ENCODE measurements around the gene UPB1. TPM values are rescaled to one million over a fixed set of nuclear protein-coding genes. Genes with fewer than 3 reads are reported as not detected.
"Not testable (repeated sequence)": the region's sequence is repeated elsewhere in the genome, so short reads cannot be mapped to it uniquely, and the experiment has no call there.

UPB1 gene
- total RNA-seq, 2 experiments from 2014 or later = 0.10 TPM; not detected in 1

GRCh38 chr22:24521791-24522245, 26.7 kb downstream of the UPB1 start:
- intact Hi-C loops (cut with micrococcal nuclease) = loop anchor here (1.0 kb wide), 2 partner anchors 101 to 197 kb away; no protein-coding TSS in a partner anchor
- H3K4me1 Mint-ChIP-seq (ENCODE audit: low read depth) = peaks cover 10% of the 10 kb centered on the region
- DNase-seq = peak; percentile 67
- no peak overlapping the region for H3K4me3 Mint-ChIP-seq
- no peak overlapping the region for H3K27ac Mint-ChIP-seq
- no peaks in the 10 kb centered on the region for H3K27me3 Mint-ChIP-seq (ENCODE audit: low read depth)
- no peaks in the 10 kb centered on the region for H3K9me3 Mint-ChIP-seq
- no peaks in the 10 kb centered on the region for H3K36me3 Mint-ChIP-seq (ENCODE audit: low read depth)
- CTCF ChIA-PET = interaction anchor here (0.7 to 2.2 kb wide), 18 partner anchors 9 to 342 kb away, joined by 3 to 16 read pairs (median 3); partner anchors contain the start of gene GUCD1

GRCh38 chr22:24523873-24524272, 28.7 kb downstream of the UPB1 start:
- H3K27me3 Mint-ChIP-seq (ENCODE audit: low read depth) = no peaks in the 10 kb centered on the region
- peaks cover 10% of the 10 kb centered on the region for H3K4me1 Mint-ChIP-seq (ENCODE audit: low read depth)
- H3K36me3 Mint-ChIP-seq (ENCODE audit: low read depth) = no peaks in the 10 kb centered on the region
- no peak overlapping the region for H3K4me3 Mint-ChIP-seq
- no peaks in the 10 kb centered on the region for H3K9me3 Mint-ChIP-seq
- intact Hi-C loops (cut with micrococcal nuclease) = no loop called here
- CTCF ChIA-PET = interaction anchor here (0.9 to 1.4 kb wide), 7 partner anchors 10 to 612 kb away, joined by 3 to 4 read pairs (median 3); no protein-coding TSS in a partner anchor
- no peak overlapping the region for H3K27ac Mint-ChIP-seq
- DNase-seq = no peak

GRCh38 chr22:24525416-24526037, 30.4 kb downstream of the UPB1 start:
- no peaks in the 10 kb centered on the region for H3K27me3 Mint-ChIP-seq (ENCODE audit: low read depth)
- intact Hi-C loops (cut with micrococcal nuclease) = loop anchor here (1.0 to 5.0 kb wide), 4 partner anchors 104 to 333 kb away; no protein-coding TSS in a partner anchor

GRCh38 chr22:24526191-24526590, 31.1 kb downstream of the UPB1 start:
- Mint-ChIP-seq H3K4me3 (no peak overlapping the region), H3K9me3 (no peaks in the 10 kb centered on the region), H3K4me1 (ENCODE audit: low read depth) (peaks cover 10% of the 10 kb centered on the region), H3K27ac (no peak overlapping the region), H3K36me3 (ENCODE audit: low read depth) (no peaks in the 10 kb centered on the region), H3K27me3 (ENCODE audit: low read depth) (no peaks in the 10 kb centered on the region)
- CTCF ChIA-PET = interaction anchor here (0.7 to 2.3 kb wide), 8 partner anchors 11 to 202 kb away, joined by 3 to 10 read pairs (median 4); no protein-coding TSS in a partner anchor
- intact Hi-C loops (cut with micrococcal nuclease) = loop anchor here (5.0 kb wide), 2 partner anchors 231 to 334 kb away; no protein-coding TSS in a partner anchor
- no peak for DNase-seq

More at GRCh38 chr22:24525416-24526037, 30.4 kb downstream of the UPB1 start:
- Mint-ChIP-seq H3K9me3 (no peaks in the 10 kb centered on the region), H3K4me1 (ENCODE audit: low read depth) (peaks cover 10% of the 10 kb centered on the region), H3K36me3 (ENCODE audit: low read depth) (no peaks in the 10 kb centered on the region), H3K27ac (no peak overlapping the region), H3K4me3 (no peak overlapping the region)
- peak; percentile 92 for DNase-seq
- CTCF ChIA-PET = interaction anchor here (0.7 to 2.3 kb wide), 9 partner anchors 11 to 201 kb away, joined by 3 to 10 read pairs (median 3); no protein-coding TSS in a partner anchor

GRCh38 chr22:24529898-24530297, 34.8 kb downstream of the UPB1 start:
- no peak for DNase-seq
- Mint-ChIP-seq H3K27me3 (ENCODE audit: low read depth) (no peaks in the 10 kb centered on the region), H3K36me3 (ENCODE audit: low read depth) (no peaks in the 10 kb centered on the region), H3K4me1 (ENCODE audit: low read depth) (peaks cover 5% of the 10 kb centered on the region), H3K27ac (no peak overlapping the region), H3K9me3 (no peaks in the 10 kb centered on the region), H3K4me3 (no peak overlapping the region)
- CTCF ChIA-PET = interaction anchor here (0.6 to 1.4 kb wide), 7 partner anchors 20 to 154 kb away, joined by 3 to 8 read pairs (median 5); no protein-coding TSS in a partner anchor
- intact Hi-C loops (cut with micrococcal nuclease) = loop anchor here (5.0 kb wide), 2 partner anchors 227 to 338 kb away; no protein-coding TSS in a partner anchor

GRCh38 chr22:24530968-24531367, 35.8 kb downstream of the UPB1 start:
- H3K4me1 Mint-ChIP-seq (ENCODE audit: low read depth); H3K27me3 Mint-ChIP-seq (ENCODE audit: low read depth); H3K4me3 Mint-ChIP-seq; DNase-seq; intact Hi-C loops (cut with micrococcal nuclease); H3K9me3 Mint-ChIP-seq; H3K27ac Mint-ChIP-seq; H3K36me3 Mint-ChIP-seq (ENCODE audit: low read depth): not testable (repeated sequence)
- CTCF ChIA-PET = interaction anchor here (1.1 to 1.9 kb wide), 4 partner anchors 9 to 108 kb away, joined by 3 to 5 read pairs (median 4); no protein-coding TSS in a partner anchor

- CTCF ChIA-PET = interaction anchor here (1.9 kb wide), 1 partner anchor 10 kb away, joined by 5 read pairs; no protein-coding TSS in a partner anchor
- Mint-ChIP-seq H3K36me3 (ENCODE audit: low read depth) (no peaks in the 10 kb centered on the region), H3K4me3 (no peak overlapping the region), H3K9me3 (no peaks in the 10 kb centered on the region), H3K27ac (no peak overlapping the region), H3K27me3 (ENCODE audit: low read depth) (no peaks in the 10 kb centered on the region), H3K4me1 (ENCODE audit: low read depth) (no peaks in the 10 kb centered on the region)
- DNase-seq = no peak
- intact Hi-C loops (cut with micrococcal nuclease) = no loop called here
Measured at GRCh38 chr22:24532075-24532474, 36.9 kb downstream of the UPB1 start.

GRCh38 chr22:24535348-24535747, 40.2 kb downstream of the UPB1 start:
- Mint-ChIP-seq H3K27ac (no peak overlapping the region), H3K4me3 (no peak overlapping the region), H3K36me3 (ENCODE audit: low read depth) (peaks cover 6% of the 10 kb centered on the region), H3K4me1 (ENCODE audit: low read depth) (no peaks in the 10 kb centered on the region), H3K9me3 (no peaks in the 10 kb centered on the region), H3K27me3 (ENCODE audit: low read depth) (no peaks in the 10 kb centered on the region)
- intact Hi-C loops (cut with micrococcal nuclease) = no loop called here
- no peak for DNase-seq
- CTCF ChIA-PET = interaction anchor here (0.6 to 0.7 kb wide), 2 partner anchors 94 to 195 kb away, joined by 3 read pairs; no protein-coding TSS in a partner anchor

- intact Hi-C loops (cut with micrococcal nuclease) = no loop called here
- Mint-ChIP-seq H3K36me3 (ENCODE audit: low read depth) (peaks cover 10% of the 10 kb centered on the region), H3K27me3 (ENCODE audit: low read depth) (no peaks in the 10 kb centered on the region), H3K4me1 (ENCODE audit: low read depth) (no peaks in the 10 kb centered on the region), H3K27ac (no peak overlapping the region), H3K4me3 (no peak overlapping the region), H3K9me3 (no peaks in the 10 kb centered on the region)
- no peak for DNase-seq
- CTCF ChIA-PET = interaction anchor here (2.0 kb wide), 1 partner anchor 10 kb away, joined by 10 read pairs; no protein-coding TSS in a partner anchor
Measured at GRCh38 chr22:24536089-24536488, 41.0 kb downstream of the UPB1 start.

- Mint-ChIP-seq H3K27ac (no peak overlapping the region), H3K4me3 (no peak overlapping the region), H3K9me3 (no peaks in the 10 kb centered on the region), H3K4me1 (ENCODE audit: low read depth) (no peaks in the 10 kb centered on the region), H3K36me3 (ENCODE audit: low read depth) (peaks cover 16% of the 10 kb centered on the region), H3K27me3 (ENCODE audit: low read depth) (no peaks in the 10 kb centered on the region)
- CTCF ChIA-PET = no interaction called here
- no peak for DNase-seq
- intact Hi-C loops (cut with micrococcal nuclease) = no loop called here
Measured at GRCh38 chr22:24540470-24540869, 45.3 kb downstream of the UPB1 start.

- no peak overlapping the region for H3K27ac Mint-ChIP-seq
- no peak overlapping the region for H3K4me3 Mint-ChIP-seq
- peaks cover 19% of the 10 kb centered on the region for H3K36me3 Mint-ChIP-seq (ENCODE audit: low read depth)
- intact Hi-C loops (cut with micrococcal nuclease) = no loop called here
- no peaks in the 10 kb centered on the region for H3K4me1 Mint-ChIP-seq (ENCODE audit: low read depth)
- DNase-seq = no peak
- no peaks in the 10 kb centered on the region for H3K27me3 Mint-ChIP-seq (ENCODE audit: low read depth)
- H3K9me3 Mint-ChIP-seq = no peaks in the 10 kb centered on the region
- CTCF ChIA-PET = interaction anchor here (0.7 kb wide), 1 partner anchor 14 kb away, joined by 3 read pairs; no protein-coding TSS in a partner anchor
Measured at GRCh38 chr22:24541681-24542515, 46.8 kb downstream of the UPB1 start.

- no peaks in the 10 kb centered on the region for H3K9me3 Mint-ChIP-seq
- intact Hi-C loops (cut with micrococcal nuclease) = no loop called here
Measured at GRCh38 chr22:24542641-24543040, 47.5 kb downstream of the UPB1 start.

More at GRCh38 chr22:24542641-24543040, 47.5 kb downstream of the UPB1 start:
- CTCF ChIA-PET = no interaction called here
- Mint-ChIP-seq H3K4me3 (no peak overlapping the region), H3K36me3 (ENCODE audit: low read depth) (peaks cover 27% of the 10 kb centered on the region), H3K27ac (no peak overlapping the region), H3K27me3 (ENCODE audit: low read depth) (no peaks in the 10 kb centered on the region), H3K4me1 (ENCODE audit: low read depth) (no peaks in the 10 kb centered on the region)
- DNase-seq = no peak

Measured in activated naive CD4-positive, alpha-beta T cell treated with anti-CD3 and anti-CD28 coated beads for 36 hours (primary cell).